Measurements from ENCODE around the gene IGFBP4.

The IGFBP4 gene

DNA sequence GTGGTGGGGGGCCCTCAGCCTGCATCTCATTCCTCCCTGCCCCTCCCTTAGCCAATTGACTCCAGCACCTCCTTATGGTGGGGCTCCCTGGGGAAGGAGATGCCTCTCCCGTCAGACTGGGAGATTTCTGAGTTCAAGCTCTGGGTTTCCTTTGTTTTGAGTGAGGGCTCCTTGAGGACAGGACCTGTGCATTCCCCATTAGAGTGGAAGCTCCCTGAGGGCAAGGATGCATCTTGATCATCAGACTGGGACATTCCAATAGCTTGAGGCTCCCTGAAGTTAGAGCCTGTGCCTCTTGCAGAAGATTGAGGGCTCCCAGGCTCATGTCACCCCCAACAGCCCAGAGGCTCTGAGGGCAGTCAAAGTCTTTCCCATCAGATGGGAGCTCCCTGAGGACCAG is 34.5 kb downstream of the IGFBP4 start:
- ChIA-PET CTCF (interaction anchor here (0.7 to 2.6 kb wide), 3 partner anchors 10 to 23 kb away, joined by 3 to 14 read pairs (median 10); no protein-coding TSS in a partner anchor), POLR2A (no interaction called here)
- TF ChIP-seq SP1 (IDR thresholded peaks at IDR 0.05): no peak
- no peak for TF ChIP-seq CTBP1 (IDR thresholded peaks at IDR 0.05; ENCODE audit: borderline replicate concordance)
- TF ChIP-seq L3MBTL2 (conservative IDR thresholded peaks at IDR 0.05): no peak
- TF ChIP-seq NFRKB (IDR thresholded peaks at IDR 0.05): no peak
- no peak for TF ChIP-seq ARNT (IDR thresholded peaks at IDR 0.05)
- TF ChIP-seq BHLHE40 (IDR thresholded peaks at IDR 0.05; ENCODE audit: borderline replicate concordance): no peak
- TF ChIP-seq TARDBP (IDR thresholded peaks at IDR 0.05): no peak
- TF ChIP-seq FOXA1 (IDR thresholded peaks at IDR 0.05): no peak
- TF ChIP-seq ELF4 (IDR thresholded peaks at IDR 0.05): no peak
- TF ChIP-seq, protein P1, sequence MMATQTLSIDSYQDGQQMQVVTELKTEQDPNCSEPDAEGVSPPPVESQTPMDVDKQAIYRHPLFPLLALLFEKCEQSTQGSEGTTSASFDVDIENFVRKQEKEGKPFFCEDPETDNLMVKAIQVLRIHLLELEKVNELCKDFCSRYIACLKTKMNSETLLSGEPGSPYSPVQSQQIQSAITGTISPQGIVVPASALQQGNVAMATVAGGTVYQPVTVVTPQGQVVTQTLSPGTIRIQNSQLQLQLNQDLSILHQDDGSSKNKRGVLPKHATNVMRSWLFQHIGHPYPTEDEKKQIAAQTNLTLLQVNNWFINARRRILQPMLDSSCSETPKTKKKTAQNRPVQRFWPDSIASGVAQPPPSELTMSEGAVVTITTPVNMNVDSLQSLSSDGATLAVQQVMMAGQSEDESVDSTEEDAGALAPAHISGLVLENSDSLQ (IDR thresholded peaks at IDR 0.05): no peak
- no peak for DNase-seq (ENCODE audit: extremely low spot score)

DNA sequence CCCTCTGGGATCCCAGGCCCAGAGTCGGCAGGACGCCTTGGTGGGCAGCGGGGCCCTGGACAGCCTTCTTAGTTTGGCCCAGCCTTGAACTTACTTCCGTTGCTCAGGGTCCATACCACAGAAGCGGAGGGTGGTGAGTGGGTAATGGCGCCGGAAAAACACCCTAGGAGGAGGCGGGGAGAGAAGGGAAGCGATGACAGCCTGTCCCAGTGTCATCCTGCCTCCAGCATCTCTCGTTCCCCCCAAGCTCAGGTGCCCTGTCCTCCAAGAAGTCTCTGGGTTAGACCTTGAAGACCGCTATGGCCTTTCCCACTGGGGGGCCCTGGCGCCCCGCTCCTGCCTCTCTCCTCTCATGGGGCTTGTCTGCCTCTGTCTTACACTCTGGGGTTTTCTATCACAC is 35.2 kb downstream of the IGFBP4 start:
- TF ChIP-seq SP1 (IDR thresholded peaks at IDR 0.05) (no peak), FOXM1 (IDR thresholded peaks at IDR 0.05; ENCODE audit: borderline replicate concordance) (no peak), HDGF (IDR thresholded peaks at IDR 0.05; ENCODE audit: borderline replicate concordance) (no peak), ELF4 (IDR thresholded peaks at IDR 0.05) (no peak), CTBP1 (IDR thresholded peaks at IDR 0.05; ENCODE audit: borderline replicate concordance) (no peak), SUZ12 (IDR thresholded peaks at IDR 0.05) (no peak), ARNT (IDR thresholded peaks at IDR 0.05) (no peak), FOXA1 (IDR thresholded peaks at IDR 0.05) (no peak), ZNF384 (IDR thresholded peaks at IDR 0.05) (no peak)
- no peak for DNase-seq (ENCODE audit: extremely low spot score)
- POLR2A ChIA-PET: no interaction called here
- CTCF ChIA-PET: interaction anchor here (0.7 kb wide), 1 partner anchor 23 kb away, joined by 3 read pairs; no protein-coding TSS in a partner anchor

DNA sequence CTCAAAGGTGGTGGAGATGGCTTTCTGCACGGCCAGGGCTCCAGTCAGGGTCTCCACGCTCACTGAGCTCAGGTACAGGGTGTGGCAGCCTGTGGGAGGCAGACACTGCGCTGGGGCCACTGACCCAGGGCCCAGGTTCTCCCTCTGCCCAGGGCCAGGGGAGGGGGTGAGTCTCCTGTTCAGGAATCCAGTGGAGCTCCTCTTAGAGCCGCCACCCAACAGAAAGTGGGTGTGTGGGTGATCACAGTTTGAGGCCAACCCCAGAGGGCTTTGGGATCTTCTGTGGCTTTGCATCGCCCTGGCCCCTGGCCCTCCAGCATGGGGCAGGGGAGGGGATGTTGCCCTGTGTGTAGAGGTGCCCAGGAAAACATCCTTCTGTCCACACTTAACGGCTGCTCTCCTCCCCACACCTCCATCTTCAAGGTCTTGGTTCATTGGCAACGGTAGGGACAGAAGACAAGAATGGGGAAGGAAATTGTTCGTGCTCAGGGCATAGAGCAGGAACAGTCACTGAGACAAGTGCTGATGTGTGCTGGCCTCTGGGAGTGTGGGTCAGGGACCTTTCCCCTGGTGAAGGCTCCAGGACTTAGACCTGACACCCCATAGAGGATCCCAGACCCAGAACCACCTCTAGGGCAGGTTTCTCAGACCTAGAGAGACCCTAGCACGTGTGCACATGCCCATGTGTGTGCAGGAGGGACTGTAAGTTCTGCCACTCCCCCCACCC is 36.7 kb downstream of the IGFBP4 start:
- no peak for DNase-seq (ENCODE audit: extremely low spot score)
- CTCF ChIA-PET: no interaction called here
- POLR2A ChIA-PET: no interaction called here
- TF ChIP-seq TARDBP (IDR thresholded peaks at IDR 0.05) (no peak), FOXA1 (IDR thresholded peaks at IDR 0.05) (no peak), NFRKB (IDR thresholded peaks at IDR 0.05) (no peak), CTBP1 (IDR thresholded peaks at IDR 0.05; ENCODE audit: borderline replicate concordance) (no peak), HDGF (IDR thresholded peaks at IDR 0.05; ENCODE audit: borderline replicate concordance) (no peak), SUZ12 (IDR thresholded peaks at IDR 0.05) (no peak), BHLHE40 (IDR thresholded peaks at IDR 0.05; ENCODE audit: borderline replicate concordance) (no peak), ELF4 (IDR thresholded peaks at IDR 0.05) (no peak), ZNF384 (IDR thresholded peaks at IDR 0.05) (no peak), ARNT (IDR thresholded peaks at IDR 0.05) (no peak)
- TF ChIP-seq, protein P1 (IDR thresholded peaks at IDR 0.05): no peak

DNA sequence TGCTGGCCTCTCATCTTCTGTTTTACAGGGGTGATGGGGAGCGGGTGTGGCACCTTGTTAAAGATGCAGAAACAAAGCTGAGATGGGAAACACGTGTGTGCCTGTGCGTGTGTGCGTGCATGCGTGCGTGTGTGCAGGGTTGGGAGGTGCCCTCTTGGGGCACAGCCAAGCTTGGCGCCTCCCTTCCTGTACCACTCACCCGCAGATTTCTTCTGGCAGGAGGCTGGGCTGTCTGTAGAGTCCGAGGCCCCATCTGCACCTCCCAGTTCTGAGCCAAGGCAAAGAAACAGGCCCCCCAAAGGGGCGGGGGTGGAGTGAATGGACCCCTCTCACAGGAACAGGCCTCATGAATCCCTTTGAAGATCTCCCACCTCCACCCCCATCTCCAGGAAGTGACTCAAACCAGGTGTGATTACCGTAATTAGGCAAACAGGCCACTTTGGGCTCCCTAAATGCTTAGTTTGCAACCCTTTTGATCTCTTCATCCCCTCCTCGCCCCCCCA is 37.3 kb downstream of the IGFBP4 start:
- ChIA-PET CTCF (no interaction called here), POLR2A (no interaction called here)
- TF ChIP-seq BHLHE40 (IDR thresholded peaks at IDR 0.05; ENCODE audit: borderline replicate concordance) (no peak), FOXK2 (IDR thresholded peaks at IDR 0.05) (no peak), TARDBP (IDR thresholded peaks at IDR 0.05) (no peak), LEF1 (IDR thresholded peaks at IDR 0.05; ENCODE audit: borderline replicate concordance) (no peak), FOXM1 (IDR thresholded peaks at IDR 0.05; ENCODE audit: borderline replicate concordance) (no peak), SP1 (IDR thresholded peaks at IDR 0.05) (no peak)
- TF ChIP-seq, protein P1 (IDR thresholded peaks at IDR 0.05): no peak
- DNase-seq (ENCODE audit: extremely low spot score): no peak

DNA sequence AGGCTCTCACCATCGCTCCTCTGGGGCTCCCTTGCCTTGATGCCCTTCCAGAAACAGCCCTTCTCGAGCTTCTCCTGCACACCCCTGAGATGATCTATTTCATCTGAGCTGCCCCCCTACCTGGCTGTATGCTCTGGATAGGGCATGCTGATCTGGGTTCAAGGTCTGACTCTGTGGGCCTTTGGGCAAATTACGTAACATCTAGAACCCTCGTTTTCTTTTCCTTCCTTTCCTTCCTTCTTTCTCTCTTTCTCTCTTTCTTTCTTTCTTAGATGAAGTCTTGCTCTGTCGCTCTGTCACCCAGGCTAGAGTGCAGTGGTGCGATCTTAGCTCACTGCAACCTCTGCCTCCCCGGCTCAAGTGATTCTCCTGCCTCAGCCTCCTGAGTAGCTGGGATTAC is 37.9 kb downstream of the IGFBP4 start:
- CTCF ChIA-PET: interaction anchor here (0.7 kb wide), 2 partner anchors 14 to 1082 kb away, joined by 5 to 7 read pairs; no protein-coding TSS in a partner anchor
- no peak for DNase-seq (ENCODE audit: extremely low spot score)
- POLR2A ChIA-PET: no interaction called here
- TF ChIP-seq SP1 (IDR thresholded peaks at IDR 0.05) (no peak), FOXK2 (IDR thresholded peaks at IDR 0.05) (no peak), NFRKB (IDR thresholded peaks at IDR 0.05) (no peak), LEF1 (IDR thresholded peaks at IDR 0.05; ENCODE audit: borderline replicate concordance) (no peak), FOXA1 (IDR thresholded peaks at IDR 0.05) (no peak), FOXM1 (IDR thresholded peaks at IDR 0.05; ENCODE audit: borderline replicate concordance) (no peak), BHLHE40 (IDR thresholded peaks at IDR 0.05; ENCODE audit: borderline replicate concordance) (no peak), TARDBP (IDR thresholded peaks at IDR 0.05) (no peak), HDGF (IDR thresholded peaks at IDR 0.05; ENCODE audit: borderline replicate concordance) (no peak), ELF4 (IDR thresholded peaks at IDR 0.05) (no peak), SUZ12 (IDR thresholded peaks at IDR 0.05) (no peak), CTBP1 (IDR thresholded peaks at IDR 0.05; ENCODE audit: borderline replicate concordance) (no peak), ARNT (IDR thresholded peaks at IDR 0.05) (no peak), L3MBTL2 (conservative IDR thresholded peaks at IDR 0.05) (no peak), ZNF384 (IDR thresholded peaks at IDR 0.05) (no peak)
- TF ChIP-seq, protein P1 (IDR thresholded peaks at IDR 0.05): no peak

Measured in HEK293T (cell line).